ENCODE data around the gene PARD6A. TPM values are rescaled to one million over a fixed set of nuclear protein-coding genes. Genes with fewer than 3 reads are reported as not detected.

Gene PARD6A
- total RNA-seq, 1 experiment from 2014 or later = 10.8 TPM

- Histone ChIP-seq H4K91ac (ENCODE audit: insufficient read length, low read depth, low read length) (no peak overlapping the region), H3T11ph (ENCODE audit: low read length) (no peak overlapping the region), H2AFZ (ENCODE audit: low read length) (no peak overlapping the region), H3K27ac (ENCODE audit: insufficient read length, low read depth, low read length) (no peak overlapping the region), H3K4ac (ENCODE audit: low read depth, low read length) (no peak overlapping the region), H3K23me2 (ENCODE audit: insufficient read length, low read depth, low read length, poor library complexity, severe bottlenecking) (peaks cover 3% of the 10 kb centered on the region), H2BK120ac (ENCODE audit: low read depth, low read length, poor library complexity, severe bottlenecking) (no peak overlapping the region), H4K8ac (replicated peaks; ENCODE audit: insufficient read length, low read depth, low read length) (no peak overlapping the region), H2BK5ac (ENCODE audit: insufficient read length, low read length) (no peak overlapping the region), H2AK5ac (ENCODE audit: insufficient read length, low read length) (no peak overlapping the region), H2BK20ac (ENCODE audit: low read depth, low read length, poor library complexity, severe bottlenecking) (no peak overlapping the region), H3K14ac (ENCODE audit: insufficient read depth, low read length) (no peak overlapping the region; the same call in 1 of the 2 replicates), H3K56ac (ENCODE audit: insufficient read length, low read depth, low read length) (no peak overlapping the region), H3K79me2 (ENCODE audit: insufficient read depth, low read length) (no peaks in the 10 kb centered on the region), H2BK12ac (ENCODE audit: insufficient read length, low read depth, low read length) (no peak overlapping the region), H3K18ac (ENCODE audit: insufficient read length, low read depth, low read length) (no peak overlapping the region), H3K9me3 (ENCODE audit: control insufficient read depth, low read depth, low read length) (no peaks in the 10 kb centered on the region), H3K27me3 (ENCODE audit: insufficient read depth, low read length) (no peaks in the 10 kb centered on the region; the same call in 1 of the 2 replicates), H2BK15ac (ENCODE audit: low read depth, low read length) (no peak overlapping the region), H4K20me1 (ENCODE audit: control insufficient read depth, insufficient read depth, insufficient read length) (no peaks in the 10 kb centered on the region), H3K79me1 (ENCODE audit: insufficient read depth, low read depth, low read length, poor library complexity, severe bottlenecking) (no peaks in the 10 kb centered on the region), H3K23ac (ENCODE audit: insufficient read length, low read depth, low read length) (no peak overlapping the region), H3K4me1 (ENCODE audit: insufficient read depth, low read length) (no peaks in the 10 kb centered on the region), H3K9ac (ENCODE audit: extremely low read depth, insufficient read length, low read length) (no peak overlapping the region), H3K4me2 (ENCODE audit: insufficient read depth, insufficient read length, low read length) (peak overlapping the region; percentile 68), H4K5ac (ENCODE audit: insufficient read length, low read depth, low read length) (no peak overlapping the region)
- H3K27ac Mint-ChIP-seq = 0 out of 7 replicates have a peak overlapping the region, but pooled peaks of 1 of the 3 experiments have one; percentile 64
- WGBS (ENCODE audit: extremely low coverage, insufficient read length, low lambda C conversion rate) = no CpG with 5 or more reads among the region's 25 CpGs
- peaks cover 3 to 7% of the 10 kb centered on the region in 2 experiments for H3K4me1 Mint-ChIP-seq
- H3K4me3 Mint-ChIP-seq = peak overlapping the region; percentile 80 to 84
- peaks cover 12 to 52% (median 41%) of the 10 kb centered on the region in 3 experiments for H3K36me3 Mint-ChIP-seq (ENCODE audit: insufficient read depth in 1 of 3, low read depth in 3 of 3)
- H3K27me3 Mint-ChIP-seq (ENCODE audit: low read depth) = peaks cover 5% of the 10 kb centered on the region
- no peak for TF ChIP-seq CTCF (conservative IDR thresholded peaks at IDR 0.05)
- H3K9me3 Mint-ChIP-seq = no peaks in the 10 kb centered on the region; a peak in 1 of 5 replicates
- no peak for DNase-seq
Measured at GRCh38 chr16:67653789-67654402, 6.9 kb upstream of the PARD6A start.
